ENCODE results near the gene ASS1.

DNA sequence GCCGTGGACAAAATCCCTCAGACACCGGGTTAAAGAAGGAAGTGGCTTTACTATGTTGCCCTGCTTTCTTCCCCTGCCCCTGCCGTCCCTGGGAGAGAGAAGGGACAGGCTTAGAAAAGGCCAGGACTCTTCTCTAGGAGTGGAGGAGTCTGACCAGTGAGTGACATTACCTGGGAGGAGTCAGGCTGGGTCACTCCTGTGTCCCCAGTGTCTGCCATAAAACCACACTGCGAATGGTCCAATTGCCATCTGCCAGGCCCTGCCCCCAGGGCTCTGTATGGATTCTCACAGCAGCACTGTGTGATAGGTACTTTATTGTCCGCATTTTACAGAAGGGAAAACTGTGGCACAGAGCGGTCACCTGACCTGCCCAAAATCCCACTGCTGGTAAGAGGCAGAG is 103.3 kb downstream of the ASS1 start:
- TF ChIP-seq CTCF (IDR thresholded peaks at IDR 0.05) = no peak
- TF ChIP-seq ZFX (IDR thresholded peaks at IDR 0.05; ENCODE audit: borderline replicate concordance) = no peak
